IPS-NIHi7 (cell line): ENCODE results near the gene SLC39A11.
"Not testable (repeated sequence)": the region's sequence is repeated elsewhere in the genome, so short reads cannot be mapped to it uniquely, and the experiment has no call there.

Experiments
- DNase-seq: peaks from one replicate; pipeline ENCODE4 v3.0.0; 2012; ENCODE audit warnings: mixed read lengths; ENCODE audit errors: extremely low spot score

SLC39A11 gene

DNA sequence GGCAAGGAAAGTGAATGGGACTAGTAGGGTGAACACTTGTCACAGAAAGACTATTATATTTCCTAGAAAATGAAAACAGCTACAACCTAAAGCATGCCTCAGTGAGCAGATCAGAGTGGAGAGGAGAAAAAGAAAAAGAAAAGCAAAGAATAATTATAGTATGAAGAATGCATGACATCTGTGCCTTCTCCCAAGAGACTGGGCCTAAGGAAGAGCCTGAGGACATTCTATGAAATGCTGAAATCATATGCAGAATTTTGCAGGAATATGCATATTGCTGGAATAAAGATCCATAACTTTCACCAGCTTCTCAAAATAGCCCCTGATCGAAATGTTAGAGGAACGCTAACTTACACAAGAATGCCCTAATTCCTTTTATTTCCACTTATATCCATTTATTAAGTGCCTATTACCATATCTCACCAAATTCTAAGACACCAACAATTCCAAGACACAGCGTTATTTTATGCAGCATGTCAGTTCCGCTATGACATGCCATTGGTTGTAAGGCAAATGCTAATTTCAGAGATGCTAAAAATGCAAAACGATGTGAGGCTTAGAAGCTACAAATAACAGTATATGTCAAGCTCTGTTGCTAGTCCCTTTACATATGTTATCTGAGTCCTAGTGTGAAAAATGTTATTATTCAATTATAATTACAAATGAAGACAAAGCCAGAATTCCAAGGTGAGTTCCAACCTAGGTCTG lies 171.0 kb downstream of the SLC39A11 start:
- no peak for DNase-seq

DNA sequence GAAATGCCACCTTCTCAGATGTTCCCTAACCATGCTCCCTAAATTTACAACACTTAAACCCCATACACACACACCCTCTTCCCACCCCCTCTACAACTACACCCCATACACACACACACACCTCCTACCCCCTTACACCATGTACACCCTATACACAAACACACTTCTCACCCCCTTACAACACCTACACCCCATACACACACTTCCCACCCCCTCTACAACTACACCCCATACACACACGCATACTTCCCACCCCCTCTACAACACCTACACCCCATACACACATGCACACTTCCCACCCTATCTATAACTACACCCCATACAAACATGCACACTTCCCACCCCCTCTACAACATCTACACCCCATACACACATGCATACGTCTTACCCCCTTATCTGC lies 172.0 kb downstream of the SLC39A11 start:
- no peak for DNase-seq

DNA sequence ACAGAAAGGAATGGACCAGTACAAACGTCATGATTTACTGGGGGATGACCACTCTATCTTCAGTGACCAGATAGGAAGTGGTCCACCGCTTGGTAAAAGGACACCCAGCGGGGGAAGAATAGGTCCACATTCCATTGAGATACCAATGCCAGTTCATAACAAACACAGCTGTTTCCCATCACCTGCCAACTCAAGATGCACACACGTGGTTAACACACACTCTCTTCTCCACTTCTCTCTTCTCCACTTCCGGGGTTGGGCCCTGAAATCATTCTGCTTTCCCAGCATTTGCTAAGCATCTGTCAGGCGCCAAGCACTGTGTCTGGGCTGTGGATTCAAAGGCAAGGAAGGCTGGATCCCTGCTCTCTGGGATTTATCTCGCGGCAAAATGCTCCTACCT lies 175.5 kb downstream of the SLC39A11 start:
- no peak for DNase-seq

DNA sequence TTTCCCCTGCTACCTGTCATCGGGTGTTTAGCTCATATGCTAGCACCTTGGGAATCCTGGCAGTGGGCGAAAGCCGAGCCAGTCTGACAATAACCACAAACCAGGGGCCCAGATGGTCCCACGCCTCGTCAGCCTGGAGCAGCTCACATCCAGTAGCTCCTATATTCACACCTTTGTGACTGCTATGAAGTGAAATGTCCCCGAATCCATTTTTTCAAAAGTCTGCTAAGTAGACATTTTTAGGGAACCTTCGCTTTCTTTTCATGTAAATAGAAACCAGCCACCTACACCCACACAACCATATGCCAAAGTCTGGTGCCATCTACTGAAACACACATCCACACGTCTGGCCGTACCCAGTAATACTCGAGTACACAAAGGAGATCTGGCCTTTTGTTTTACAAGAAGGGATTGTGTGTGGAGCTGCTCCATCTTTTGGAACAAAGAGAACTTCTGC lies 176.8 kb downstream of the SLC39A11 start:
- no peak for DNase-seq

DNA sequence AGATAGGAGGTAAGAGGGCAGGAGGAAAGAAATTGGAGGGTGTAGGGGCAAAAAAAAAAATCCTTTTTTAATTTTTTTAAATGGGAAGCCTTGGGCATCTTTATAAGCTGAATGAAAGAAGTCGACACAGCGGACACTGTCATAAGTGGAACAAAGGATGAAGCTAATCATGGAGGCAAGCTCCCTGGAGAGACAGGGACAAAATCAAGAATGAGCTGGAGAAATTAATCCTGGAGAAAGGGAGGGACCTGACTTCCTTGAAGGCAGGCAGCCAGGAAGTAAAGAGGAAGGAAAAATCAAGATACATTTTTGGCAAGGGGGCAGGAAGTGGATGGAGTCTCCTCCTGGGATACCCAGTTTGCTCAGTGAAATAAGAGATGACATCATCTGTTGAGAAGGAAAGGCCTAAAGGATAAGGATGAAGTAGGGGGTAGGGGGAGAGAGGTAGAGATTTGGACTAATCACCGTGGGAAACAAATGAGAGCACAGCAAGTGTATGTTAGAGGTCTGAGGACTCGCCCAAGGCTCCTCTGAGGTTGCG lies 179.3 kb downstream of the SLC39A11 start:
- no peak for DNase-seq

DNA sequence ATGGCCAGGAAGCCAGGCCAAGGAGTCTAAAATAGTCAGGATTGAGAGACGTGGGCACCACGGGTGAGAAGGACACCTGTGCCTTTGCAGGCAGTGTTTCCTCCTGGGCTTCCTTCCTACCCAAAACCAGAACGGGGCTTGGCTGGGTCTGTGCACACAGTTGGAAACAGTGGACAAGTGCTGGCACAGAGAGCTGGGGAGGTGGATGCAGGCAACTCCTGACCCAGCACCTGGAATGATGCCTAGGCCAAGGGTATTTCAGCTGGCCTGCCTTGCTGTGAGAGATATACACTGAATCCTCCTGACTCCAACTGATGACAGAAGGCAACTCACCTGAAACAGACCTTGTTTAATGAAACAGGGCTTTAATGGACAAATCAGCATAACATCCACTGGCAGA lies 186.2 kb downstream of the SLC39A11 start:
- DNase-seq: no peak

DNA sequence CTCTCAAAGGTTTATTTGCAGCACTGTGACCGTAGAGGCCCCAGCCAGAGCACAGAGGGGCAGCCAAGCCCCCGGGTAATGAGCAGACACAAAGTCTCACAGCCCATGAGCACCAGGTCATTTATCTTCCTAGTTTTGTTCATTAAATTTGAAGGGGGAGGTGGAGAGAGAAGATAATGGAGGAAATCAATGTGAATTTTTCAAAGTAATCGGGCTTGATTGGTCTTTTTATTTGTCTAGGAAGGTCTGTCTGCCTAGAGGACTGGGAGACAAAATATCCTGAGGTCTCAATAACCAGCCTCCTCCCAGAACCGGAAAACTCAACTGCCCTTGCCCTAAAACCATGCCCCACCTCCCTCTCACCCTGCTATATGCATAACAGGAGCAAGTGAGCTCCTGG lies 189.0 kb downstream of the SLC39A11 start:
- no peak for DNase-seq

DNA sequence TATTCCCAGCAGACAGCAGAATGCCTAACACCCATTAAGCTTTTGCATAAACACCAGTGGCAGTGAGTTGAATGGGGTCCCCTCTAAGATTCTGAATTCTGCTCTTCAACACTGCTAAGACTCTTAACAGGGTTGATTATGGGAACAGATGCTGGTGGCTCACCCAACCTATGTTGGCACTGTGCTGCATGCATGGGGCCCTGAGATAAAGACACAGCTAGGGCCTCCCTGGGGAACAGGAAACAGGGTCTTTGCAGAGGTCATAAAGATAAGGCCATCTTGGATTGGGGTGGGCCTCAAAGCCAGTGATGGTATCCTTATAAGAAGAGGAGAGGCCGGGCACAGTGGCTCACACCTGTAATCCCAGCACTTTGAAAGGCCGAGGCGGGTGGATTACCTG lies 190.8 kb downstream of the SLC39A11 start:
- no peak for DNase-seq

DNA sequence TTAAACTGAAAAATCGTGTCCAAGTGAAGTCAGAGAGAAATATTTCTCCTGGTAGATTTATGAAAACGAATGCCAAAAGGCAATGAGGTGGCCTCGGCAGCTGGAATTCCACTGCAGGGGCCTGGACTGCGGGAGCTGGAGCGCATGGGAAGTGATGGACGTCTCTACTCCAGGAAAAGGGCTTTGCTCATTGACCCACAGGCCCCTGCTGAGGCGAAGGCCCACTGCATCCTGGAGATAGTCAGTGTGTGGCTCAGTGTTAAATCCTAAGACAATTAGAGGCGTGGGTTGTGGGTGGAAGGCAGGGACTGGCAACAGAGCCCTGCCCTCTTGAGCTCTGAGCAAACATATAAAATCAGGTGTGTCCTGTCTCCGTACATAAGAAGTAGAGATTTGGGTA lies 191.4 kb downstream of the SLC39A11 start:
- DNase-seq: no peak

DNA sequence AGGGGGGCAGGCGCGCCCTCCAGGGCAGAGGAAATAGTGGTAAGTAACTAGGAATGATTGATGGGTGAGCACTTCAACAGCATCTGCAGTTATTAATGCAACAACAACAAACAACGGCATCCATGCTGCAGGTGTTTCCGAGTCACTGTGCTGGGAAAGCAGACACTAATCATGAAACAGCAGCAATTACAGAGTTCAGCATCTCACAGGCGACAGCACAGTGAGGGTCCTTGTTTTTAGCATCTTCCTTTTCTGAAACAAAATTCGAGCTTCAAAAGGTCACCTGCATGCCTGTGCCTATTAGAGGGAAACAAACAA lies 191.9 kb downstream of the SLC39A11 start:
- DNase-seq: no peak

DNA sequence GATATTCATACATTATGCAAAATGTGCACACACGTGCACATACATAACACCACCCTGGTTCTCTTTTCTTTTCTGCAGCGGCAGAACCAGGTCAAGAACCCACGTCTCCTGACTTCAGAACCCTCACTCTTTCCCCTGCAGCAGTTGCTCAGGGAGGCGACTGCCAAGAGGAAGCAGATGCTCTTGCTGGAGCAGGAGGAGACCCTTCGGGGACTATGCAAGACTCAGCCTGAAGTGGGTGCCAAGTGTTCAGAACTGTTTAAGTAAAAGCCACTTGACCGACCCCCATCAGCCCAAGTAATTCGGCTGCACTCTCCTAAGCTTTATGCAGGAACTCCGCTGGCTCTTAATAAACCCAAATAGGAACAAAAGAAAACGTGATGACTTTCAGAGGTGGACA lies 193.8 kb downstream of the SLC39A11 start:
- no peak for DNase-seq

DNA sequence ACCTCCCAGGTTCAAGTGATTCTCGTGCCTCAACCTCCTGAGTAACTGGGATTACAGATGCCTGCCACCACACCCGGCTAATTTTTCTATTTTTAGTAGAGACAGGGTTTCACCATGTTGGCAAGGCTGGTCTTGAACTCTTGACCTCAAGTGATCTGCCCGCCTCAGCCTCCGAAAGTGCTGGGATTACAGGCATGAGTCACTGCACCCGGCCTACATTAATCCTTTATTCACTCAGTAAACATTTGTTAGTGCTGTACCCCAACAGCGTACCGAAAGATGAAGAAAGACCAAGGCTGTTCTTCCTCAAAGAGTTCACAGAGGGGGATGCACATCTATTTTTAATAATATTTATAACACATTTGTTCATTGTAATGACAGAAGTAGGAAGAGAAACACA lies 196.2 kb downstream of the SLC39A11 start:
- DNase-seq: not testable (repeated sequence)

DNA sequence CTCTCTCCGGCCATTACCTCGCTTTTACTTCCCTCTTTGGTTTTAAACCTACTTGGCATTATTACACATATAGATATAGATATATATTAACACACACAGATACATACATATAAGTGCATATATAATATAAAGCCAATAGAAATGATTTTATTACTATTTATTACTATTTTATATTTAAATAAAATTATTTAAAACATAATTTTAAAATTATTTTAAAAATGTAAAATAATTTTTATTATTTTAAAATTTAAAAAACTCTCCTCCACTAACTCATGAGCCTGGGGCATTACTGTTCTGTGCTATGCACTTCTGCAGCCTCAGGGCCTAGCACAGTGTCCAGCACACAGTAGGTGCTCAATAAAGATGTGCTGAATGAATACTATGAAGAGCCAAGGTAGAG lies 200.9 kb downstream of the SLC39A11 start:
- DNase-seq: no peak

DNA sequence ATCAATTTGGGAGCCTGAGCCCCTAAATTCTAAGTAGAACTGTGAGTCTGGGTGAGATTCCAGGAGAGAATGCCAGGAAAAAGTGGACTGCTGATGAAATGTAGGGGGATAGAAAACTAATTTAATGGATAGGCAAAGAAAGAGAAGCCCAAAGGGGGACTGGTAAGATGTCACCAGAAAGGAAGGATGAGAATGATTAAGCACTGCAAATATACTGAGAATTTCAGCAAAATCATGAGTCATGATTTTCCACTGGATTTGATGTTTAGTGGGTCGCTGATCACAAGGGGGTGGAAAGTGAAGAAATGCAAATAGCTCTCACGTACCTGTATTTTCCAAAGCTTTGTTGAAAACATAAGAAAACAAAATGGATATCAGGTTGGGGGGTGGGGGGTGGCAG lies 201.8 kb downstream of the SLC39A11 start:
- DNase-seq: no peak

DNA sequence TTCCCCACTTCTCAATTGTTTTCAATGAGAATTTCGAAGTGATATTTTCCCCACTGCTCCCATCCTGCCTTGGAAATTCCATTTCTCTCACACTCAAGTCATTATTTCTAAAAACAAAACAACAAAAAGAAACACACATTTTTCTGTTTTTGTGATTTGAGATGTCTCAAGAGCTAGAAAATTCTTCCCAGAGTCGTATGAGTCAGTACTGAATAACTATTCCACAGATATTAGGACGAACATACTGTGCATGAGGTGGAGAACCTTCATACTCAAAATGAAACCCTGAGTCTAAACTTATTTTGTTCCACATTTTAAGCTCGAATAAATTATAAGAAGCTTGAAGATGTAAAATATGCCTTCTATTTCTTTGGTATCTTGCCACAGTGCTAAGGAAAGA lies 204.6 kb downstream of the SLC39A11 start:
- DNase-seq: no peak

DNA sequence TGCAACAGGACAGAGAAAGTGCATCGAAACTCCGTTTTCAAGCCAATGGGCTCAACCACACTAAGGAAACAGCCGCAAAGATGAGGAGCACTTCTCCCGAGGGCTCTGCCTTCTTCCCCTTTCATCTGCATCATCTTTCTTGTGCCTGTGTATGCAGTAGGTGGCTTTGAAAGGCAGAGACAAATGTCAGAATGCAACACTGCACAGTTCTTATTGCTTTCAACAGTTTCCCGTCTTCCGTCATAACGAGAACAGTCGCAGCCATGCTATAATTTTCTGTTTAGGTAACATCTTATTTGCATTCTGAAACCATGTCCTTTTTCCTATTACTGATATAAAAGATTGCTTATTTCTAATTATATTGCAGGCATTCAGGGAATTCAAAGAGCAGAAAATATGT lies 205.2 kb downstream of the SLC39A11 start:
- DNase-seq: no peak

DNA sequence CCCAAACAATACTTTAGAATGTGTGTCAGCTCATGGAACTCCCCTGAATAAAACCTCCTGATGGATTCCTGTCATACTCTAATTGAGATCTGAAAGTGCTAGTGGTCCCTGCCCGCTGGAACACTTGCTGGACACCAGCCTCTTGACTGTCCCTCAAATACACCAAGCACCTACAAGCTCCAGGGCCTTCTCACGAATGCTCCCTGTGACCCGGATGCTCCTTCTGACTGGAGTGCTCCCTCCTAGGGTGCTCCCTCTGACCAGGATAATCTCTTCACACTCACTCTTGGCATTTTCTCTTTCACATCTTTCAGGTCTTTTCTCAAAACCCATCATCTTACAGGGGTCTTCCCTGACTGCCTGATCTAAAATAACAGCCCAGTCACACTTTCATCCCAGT lies 205.9 kb downstream of the SLC39A11 start:
- DNase-seq: no peak

DNA sequence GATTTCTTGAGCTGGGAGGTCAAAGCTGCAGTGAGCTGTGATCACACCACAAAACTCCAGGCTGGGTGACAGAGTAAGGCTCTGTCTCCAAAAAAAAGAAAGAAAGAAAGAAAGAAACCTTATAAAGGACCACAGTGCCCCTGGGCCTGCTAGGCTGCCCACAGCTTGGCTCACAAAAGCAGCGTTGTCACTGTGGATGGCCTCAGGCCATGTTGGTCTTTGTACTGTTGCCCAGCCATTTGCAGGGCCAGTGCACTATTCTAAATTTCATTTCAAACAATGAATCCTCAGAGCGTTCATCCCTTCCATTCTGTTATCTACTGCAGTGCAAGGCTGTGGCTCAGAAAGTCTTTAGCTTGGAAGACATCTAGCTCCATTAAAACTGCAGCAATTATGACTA lies 208.4 kb downstream of the SLC39A11 start:
- no peak for DNase-seq

DNA sequence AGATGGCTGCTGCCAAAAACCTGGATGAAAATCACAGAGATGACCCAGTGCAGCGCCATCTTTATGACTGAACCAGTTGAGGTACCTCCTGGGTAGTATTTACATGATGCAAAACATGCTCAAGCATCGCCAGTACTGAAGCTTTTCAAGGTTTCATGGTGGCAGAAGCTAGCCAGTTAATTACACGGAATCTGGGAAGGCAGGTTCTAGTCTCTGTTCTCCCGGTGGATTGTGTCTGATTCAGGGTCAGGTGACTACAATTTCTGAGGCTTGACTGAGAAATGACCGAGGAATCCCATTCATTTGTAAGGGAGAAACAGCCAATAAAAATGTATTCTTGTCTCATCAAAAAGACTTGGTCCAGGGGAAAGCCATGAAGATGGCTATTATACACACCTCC lies 209.1 kb downstream of the SLC39A11 start:
- DNase-seq: no peak

DNA sequence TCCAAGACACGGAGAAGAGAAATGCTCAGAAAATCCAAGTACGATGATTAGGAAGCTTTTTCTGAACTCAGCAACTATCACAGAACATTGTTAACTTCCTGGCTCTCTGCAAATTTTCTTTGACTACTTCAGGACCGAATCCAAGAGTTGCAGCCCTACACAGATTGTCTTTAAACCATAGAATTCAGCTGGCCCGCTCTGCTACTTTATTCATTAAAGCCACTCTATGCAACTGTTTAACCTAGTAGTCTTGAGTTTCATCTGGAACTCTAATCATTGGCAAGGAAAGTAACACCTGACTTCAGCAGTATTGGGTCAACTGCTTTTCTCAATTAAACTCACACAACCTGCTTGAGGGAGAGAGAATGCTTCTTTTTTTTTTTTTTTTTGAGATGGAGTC lies 210.1 kb downstream of the SLC39A11 start:
- no peak for DNase-seq

DNA sequence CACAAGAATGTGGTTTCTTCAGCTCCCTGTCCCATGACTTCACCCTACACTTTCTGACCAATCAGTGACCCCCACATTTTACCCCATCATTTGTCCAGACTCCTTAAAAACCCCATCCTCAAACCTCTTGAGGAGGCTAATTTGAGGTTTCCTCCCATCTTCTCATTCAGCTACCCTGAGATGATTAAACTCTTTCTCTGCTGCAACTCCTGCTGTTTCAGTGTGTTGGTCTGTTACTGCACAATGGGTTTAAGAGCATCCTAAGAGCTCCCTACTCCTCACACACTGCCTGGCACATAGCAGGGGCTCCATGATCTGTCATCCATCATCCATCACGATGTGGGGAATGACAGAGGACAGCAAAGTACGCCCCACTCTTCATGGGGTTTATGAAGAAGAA lies 212.6 kb downstream of the SLC39A11 start:
- no peak for DNase-seq

DNA sequence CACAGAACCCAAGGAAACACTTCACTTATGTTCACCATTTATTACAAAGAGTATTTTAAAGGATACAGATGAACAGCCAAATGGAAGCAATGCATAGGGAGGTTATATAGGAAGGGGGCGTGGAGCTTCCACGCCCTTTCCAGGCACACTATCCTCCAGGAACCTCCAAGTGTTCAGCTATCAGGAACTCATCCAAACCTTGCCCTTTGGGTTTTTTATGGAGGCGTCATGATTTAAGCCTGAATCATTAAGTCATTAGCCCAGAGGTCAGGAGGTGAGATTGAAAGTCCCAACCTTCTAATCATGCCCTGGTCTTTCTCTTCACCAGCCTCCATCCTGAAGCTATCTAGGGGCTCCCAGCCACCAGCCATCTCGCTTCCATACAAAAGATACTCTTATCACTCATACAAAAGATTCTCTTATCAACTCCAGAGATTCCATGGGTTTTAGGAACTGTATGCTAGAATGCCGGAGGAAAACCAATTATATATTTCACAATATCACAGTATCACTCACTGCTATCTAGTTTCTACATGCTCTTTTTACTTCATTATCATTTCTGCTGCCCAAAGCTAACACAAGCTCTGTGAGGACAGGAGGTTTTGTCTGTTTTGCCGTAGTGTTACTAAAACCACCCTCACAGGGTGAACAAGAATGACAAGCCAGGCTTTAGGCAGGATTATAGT lies 213.4 kb downstream of the SLC39A11 start:
- DNase-seq: no peak

DNA sequence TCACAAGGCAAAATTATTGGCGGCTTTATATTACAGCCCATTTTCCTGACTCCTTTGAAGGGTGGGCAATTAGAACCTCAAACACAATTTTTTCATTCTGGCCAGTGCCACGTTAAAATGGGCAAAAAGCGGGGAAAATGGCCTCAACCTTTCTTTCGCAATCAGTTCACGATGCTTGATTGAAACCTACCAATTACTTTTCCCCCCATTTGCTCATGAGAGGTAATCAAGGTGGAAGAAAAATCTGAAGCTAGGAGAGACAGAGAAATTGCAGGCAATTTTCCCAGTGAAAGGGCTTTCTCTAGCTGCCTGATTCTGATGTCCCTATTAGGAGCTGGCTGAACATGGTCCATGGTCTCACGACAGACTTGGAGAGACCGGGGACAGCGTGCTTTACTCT lies 215.1 kb downstream of the SLC39A11 start:
- DNase-seq: no peak

DNA sequence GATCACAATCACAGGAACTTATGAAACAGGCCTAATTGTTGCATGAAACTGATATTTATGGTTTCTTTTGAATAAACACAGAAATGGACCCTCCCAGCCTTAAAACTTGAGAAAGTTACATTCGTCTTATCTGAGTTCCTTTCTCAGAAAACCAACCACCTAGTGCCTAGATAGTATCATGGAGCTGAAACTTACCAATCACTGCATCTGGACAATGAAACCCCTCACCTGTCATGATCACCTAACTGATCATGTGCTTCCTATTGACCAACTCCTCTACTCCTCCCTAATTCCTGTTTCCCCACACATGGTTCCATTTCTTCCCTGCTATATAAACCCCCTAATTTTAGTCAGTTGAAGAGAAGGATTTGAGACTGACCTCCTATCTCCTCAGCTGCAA lies 216.1 kb downstream of the SLC39A11 start:
- DNase-seq: no peak
